ENCODE measurements around the gene FAM162B. TPM values are rescaled to one million over a fixed set of nuclear protein-coding genes. Genes with fewer than 3 reads are reported as not detected.

Gene FAM162B
- polyA plus RNA-seq, 1 experiment: 6.4 TPM

DNA sequence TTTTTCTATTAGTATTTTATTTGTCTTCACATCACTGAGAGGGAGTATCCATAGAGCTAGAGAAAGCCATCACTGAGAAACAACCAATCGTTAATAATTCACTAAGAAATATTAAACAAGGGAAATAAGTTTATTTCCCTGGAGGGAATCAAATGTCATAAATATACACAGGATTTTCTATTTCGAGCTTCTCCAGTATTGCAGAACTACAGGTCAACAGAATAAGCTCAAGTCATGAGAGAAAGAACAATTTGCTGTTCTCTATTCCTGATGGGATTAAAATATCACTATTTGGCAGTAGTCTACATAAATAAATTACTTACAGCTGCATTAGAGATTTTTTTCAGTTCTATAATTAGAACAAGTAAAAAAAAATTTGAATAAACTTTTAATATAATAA, 2.2 kb upstream of the FAM162B start:
- no peak for TF ChIP-seq CTCF (IDR thresholded peaks at IDR 0.05; ENCODE audit: insufficient read depth, low read depth, low read length)
- Histone ChIP-seq H3K36me3 (ENCODE audit: control insufficient read depth, insufficient read depth, low read length) (no peaks in the 10 kb centered on the region), H3K4me3 (ENCODE audit: low read depth, low read length) (no peak overlapping the region), H3K27me3 (ENCODE audit: control insufficient read depth, insufficient read depth, low read length) (peaks cover 1% of the 10 kb centered on the region; the same call in 1 of the 2 replicates)
- CTCF ChIA-PET: interaction anchor here (2.4 kb wide), 1 partner anchor 12 kb away, joined by 9 read pairs; no protein-coding TSS in a partner anchor
- no peak for DNase-seq (ENCODE audit: low read depth)
- POLR2A ChIA-PET: no interaction called here

GRCh38 chr6:116766506-116767176, 1.1 kb upstream of the FAM162B start:
- TF ChIP-seq CTCF (IDR thresholded peaks at IDR 0.05; ENCODE audit: insufficient read depth, low read depth, low read length): no peak
- POLR2A ChIA-PET: no interaction called here
- Histone ChIP-seq H3K36me3 (ENCODE audit: control insufficient read depth, insufficient read depth, low read length) (no peaks in the 10 kb centered on the region), H3K27me3 (ENCODE audit: control insufficient read depth, insufficient read depth, low read length) (peaks cover 1% of the 10 kb centered on the region; the same call in 1 of the 2 replicates), H3K4me3 (ENCODE audit: low read depth, low read length) (no peak overlapping the region)
- no peak for DNase-seq (ENCODE audit: low read depth)
- CTCF ChIA-PET: interaction anchor here (0.6 to 2.0 kb wide), 2 partner anchors 12 to 901 kb away, joined by 4 to 5 read pairs; no protein-coding TSS in a partner anchor

GRCh38 chr6:116764629-116764960, 924 bp downstream of the FAM162B start:
- H3K36me3 ChIP-seq (ENCODE audit: control insufficient read depth, insufficient read depth, low read length): no peaks in the 10 kb centered on the region; the same call in 1 of the 2 replicates
- H3K4me3 ChIP-seq (ENCODE audit: low read depth, low read length): peak overlapping the region; percentile 53
- no peak for DNase-seq (ENCODE audit: low read depth)
- H3K27me3 ChIP-seq (ENCODE audit: control insufficient read depth, insufficient read depth, low read length): peaks cover 1% of the 10 kb centered on the region; the same call in 1 of the 2 replicates
- ChIA-PET CTCF (no interaction called here), POLR2A (no interaction called here)
- no peak; the same call in 1 of the 2 replicates for TF ChIP-seq CTCF (IDR thresholded peaks at IDR 0.05; ENCODE audit: insufficient read depth, low read depth, low read length)

DNA sequence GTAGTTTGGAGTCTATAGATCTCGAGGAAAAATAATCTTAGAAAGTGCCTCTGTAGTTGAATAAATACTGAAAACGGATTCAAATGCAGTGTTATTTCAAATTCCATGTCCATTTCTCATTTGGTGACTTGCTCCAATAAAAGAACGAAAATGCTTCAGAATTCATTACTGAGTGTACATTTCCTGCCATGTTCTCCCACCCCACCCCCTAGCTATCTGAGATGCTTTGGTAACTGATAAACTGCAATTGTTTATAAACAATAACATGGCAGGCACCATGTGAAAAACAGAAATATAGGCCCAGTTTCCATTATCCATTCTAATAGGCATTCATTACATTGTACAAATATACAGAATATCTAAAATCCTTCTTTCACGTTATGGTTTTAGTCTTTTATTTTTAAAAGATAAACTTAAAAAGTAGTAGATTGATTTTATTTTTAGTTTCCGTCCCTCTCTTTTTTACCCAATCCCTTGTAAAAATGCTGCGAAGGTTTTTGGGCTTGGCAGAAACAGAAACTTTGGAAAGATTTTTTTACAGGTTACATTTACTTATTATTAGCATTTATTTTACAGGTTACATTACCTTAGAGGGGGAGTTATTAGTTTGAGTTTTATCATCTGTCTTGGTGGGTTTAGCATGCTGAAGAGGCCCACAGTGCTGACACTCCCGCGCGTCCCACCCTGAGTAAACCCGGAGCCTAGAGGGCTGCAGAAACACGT, 1.5 kb downstream of the FAM162B start:
- Histone ChIP-seq H3K36me3 (ENCODE audit: control insufficient read depth, insufficient read depth, low read length) (no peaks in the 10 kb centered on the region; the same call in 1 of the 2 replicates), H3K4me3 (ENCODE audit: low read depth, low read length) (peak overlapping the region; percentile 53), H3K27me3 (ENCODE audit: control insufficient read depth, insufficient read depth, low read length) (peaks cover 1% of the 10 kb centered on the region; the same call in 1 of the 2 replicates)
- TF ChIP-seq CTCF (IDR thresholded peaks at IDR 0.05; ENCODE audit: insufficient read depth, low read depth, low read length): peak; percentile 40; the same call in 1 of the 2 replicates
- no peak for DNase-seq (ENCODE audit: low read depth)
- ChIA-PET CTCF (no interaction called here), POLR2A (interaction anchor here (0.7 kb wide), 1 partner anchor 1043 kb away, joined by 9 read pairs; no protein-coding TSS in a partner anchor)

DNA sequence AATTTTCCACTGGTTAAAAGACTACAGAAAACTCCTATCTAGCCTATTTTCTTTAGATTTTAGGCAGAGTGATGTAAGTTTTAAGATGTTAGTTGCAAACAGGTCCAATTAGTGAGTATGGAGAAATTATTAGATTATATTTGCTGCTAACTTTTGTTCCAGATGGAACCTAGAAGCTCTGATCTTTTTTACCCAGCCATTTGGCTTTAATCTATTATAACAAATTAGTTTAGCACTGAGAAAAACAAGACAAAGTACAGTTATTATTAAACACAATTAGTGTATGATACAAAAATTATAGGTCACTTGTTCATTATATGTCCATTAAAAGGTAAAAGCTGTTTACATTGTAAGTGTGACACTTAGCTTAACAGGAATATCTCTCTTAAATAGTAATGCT, 2.5 kb downstream of the FAM162B start:
- ChIA-PET CTCF (interaction anchor here (0.5 to 0.6 kb wide), 2 partner anchors 20 to 186 kb away, joined by 3 read pairs; no protein-coding TSS in a partner anchor), POLR2A (no interaction called here)
- Histone ChIP-seq H3K36me3 (ENCODE audit: control insufficient read depth, insufficient read depth, low read length) (no peaks in the 10 kb centered on the region; the same call in 1 of the 2 replicates), H3K27me3 (ENCODE audit: control insufficient read depth, insufficient read depth, low read length) (peaks cover 1% of the 10 kb centered on the region; the same call in 1 of the 2 replicates), H3K4me3 (ENCODE audit: low read depth, low read length) (no peak overlapping the region)
- DNase-seq (ENCODE audit: low read depth): no peak
- no peak for TF ChIP-seq CTCF (IDR thresholded peaks at IDR 0.05; ENCODE audit: insufficient read depth, low read depth, low read length)

Measured in BJ (cell line).